Measurements from ENCODE around the gene CYP3A4.

Gene CYP3A4

GRCh38 chr7:99719996-99720769 is 63.8 kb downstream of the CYP3A4 start:
- no peak for DNase-seq

DNA sequence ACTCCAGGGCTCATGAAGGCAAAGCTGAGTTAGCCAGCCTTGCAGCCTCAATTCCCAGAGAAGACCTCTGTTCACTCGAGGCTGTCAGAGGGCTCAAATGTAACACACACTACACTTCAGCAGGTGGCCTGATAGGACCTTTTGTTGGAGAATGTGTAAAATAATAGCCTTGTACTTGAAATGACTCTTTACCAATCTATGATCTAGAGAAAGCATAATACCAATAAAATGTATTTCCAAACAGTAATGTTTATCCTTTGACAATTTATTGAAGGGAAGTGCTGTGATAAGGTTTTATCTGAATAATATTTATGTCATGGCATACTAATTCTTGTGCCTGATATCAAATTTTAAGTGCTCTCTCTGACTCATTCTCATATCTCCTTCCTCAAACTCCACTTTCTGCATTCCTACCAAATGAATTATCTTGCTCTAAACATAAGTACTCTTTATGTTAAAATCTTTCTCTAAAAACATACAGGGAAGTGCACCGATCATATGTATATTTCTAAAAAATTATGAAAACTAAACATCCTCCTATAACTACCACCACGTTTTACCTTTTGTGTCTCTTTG is 69.9 kb downstream of the CYP3A4 start:
- DNase-seq = no peak

- no peak for DNase-seq
These were observed 74.0 kb downstream of the CYP3A4 start for GRCh38 chr7:99709838-99710578.

GRCh38 chr7:99709260-99709659 is 74.7 kb downstream of the CYP3A4 start:
- no peak for DNase-seq

GRCh38 chr7:99707096-99707495 is 76.9 kb downstream of the CYP3A4 start:
- no peak for DNase-seq

Measured in stimulated activated naive CD4-positive, alpha-beta T cell treated with Interleukin-2 at 50 U/mL for 16 hours (primary cell).